Muscle layer of duodenum (tissue), 2 donors: ENCODE measurements around the gene FAM193B.
A peak's percentile ranks its signal among the peaks of the same experiment; 100 is the strongest.
"Not testable (repeated sequence)": the region's sequence is repeated elsewhere in the genome, so short reads cannot be mapped to it uniquely, and the experiment has no call there.

ENCODE experiments used
- H3K27ac ChIP-seq: one replicate; pipeline ENCODE4 v1.7.0; 2013; ENCODE audit warnings: mild to moderate bottlenecking, low read length
- H3K27me3 ChIP-seq: one replicate; pipeline ENCODE4 v1.7.0; 2013; ENCODE audit warnings: low read depth, mild to moderate bottlenecking, control low read depth, low read length
- H3K36me3 ChIP-seq, 2 donors: one replicate each; pipeline ENCODE4 v1.7.0; 2013; ENCODE audit warnings: low read length in 2 of 2, control low read depth in 1 of 2, mild to moderate bottlenecking in 1 of 2; ENCODE audit not compliant: insufficient read depth in 2 of 2, control insufficient read depth in 1 of 2
- H3K4me1 ChIP-seq, 2 donors: one replicate each; pipeline ENCODE4 v1.7.0; 2013; ENCODE audit warnings: low read length in 2 of 2, mild to moderate bottlenecking in 2 of 2, control low read depth in 1 of 2, moderate library complexity in 1 of 2; ENCODE audit not compliant: insufficient read depth in 2 of 2, control insufficient read depth in 1 of 2
- H3K4me3 ChIP-seq, 2 donors: one replicate each; pipeline ENCODE4 v1.7.0; 2013; ENCODE audit warnings: low read length in 2 of 2, low read depth in 1 of 2, mild to moderate bottlenecking in 1 of 2
- H3K9me3 ChIP-seq, 2 donors: one replicate each; pipeline ENCODE4 v1.7.0; 2013; ENCODE audit warnings: low read length in 2 of 2, control low read depth in 1 of 2, mild to moderate bottlenecking in 1 of 2; ENCODE audit not compliant: control insufficient read depth in 1 of 2
- donor health status: healthy.

Gene FAM193B

GRCh38 chr5:177489119-177489716 lies 65.1 kb downstream of the FAM193B start:
- H3K9me3 ChIP-seq, result no peaks in the 10 kb centered on the region
- H3K4me3 ChIP-seq, result peak overlapping the region in 1 of 2 donors; percentile 19
- peaks cover 21 to 81% of the 10 kb centered on the region in 2 donors for H3K4me1 ChIP-seq
- no peaks in the 10 kb centered on the region for H3K27me3 ChIP-seq
- H3K36me3 ChIP-seq, result peaks cover 28 to 75% of the 10 kb centered on the region in 2 donors
- H3K27ac ChIP-seq, result no peak overlapping the region

GRCh38 chr5:177487975-177488374 lies 66.4 kb downstream of the FAM193B start:
- peaks cover 11 to 81% of the 10 kb centered on the region in 2 donors for H3K4me1 ChIP-seq

DNA sequence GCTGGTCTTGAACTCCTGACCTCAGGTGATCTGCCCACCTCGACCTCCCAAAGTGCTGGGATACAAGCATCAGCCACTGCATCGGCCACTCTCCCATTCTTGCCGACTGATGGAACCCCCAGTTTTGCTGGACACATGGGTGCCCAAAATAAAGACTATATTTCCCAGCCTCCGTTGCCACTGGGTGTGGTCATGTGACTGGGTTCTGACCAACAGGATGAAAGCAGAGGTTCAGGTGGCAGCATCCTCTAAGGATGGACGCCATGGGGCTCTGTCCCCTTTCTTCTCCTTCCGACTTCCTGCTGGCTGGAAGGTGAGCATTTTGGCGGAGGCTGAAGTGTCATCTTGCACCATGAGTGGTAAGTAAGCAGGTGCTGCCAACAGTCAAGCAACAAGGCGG lies 67.2 kb downstream of the FAM193B start:
- H3K9me3 ChIP-seq, result no peaks in the 10 kb centered on the region
- H3K27ac ChIP-seq, result no peak overlapping the region
- H3K36me3 ChIP-seq, result peaks cover 29 to 74% of the 10 kb centered on the region in 2 donors
- H3K4me3 ChIP-seq, result no peak overlapping the region
- no peaks in the 10 kb centered on the region for H3K27me3 ChIP-seq
- H3K4me1 ChIP-seq, result peaks cover 5 to 81% of the 10 kb centered on the region in 2 donors

More at GRCh38 chr5:177487975-177488374, 66.4 kb downstream of the FAM193B start:
- H3K27ac ChIP-seq, result no peak overlapping the region
- no peak overlapping the region for H3K4me3 ChIP-seq
- no peaks in the 10 kb centered on the region for H3K9me3 ChIP-seq
- H3K36me3 ChIP-seq, result peaks cover 29 to 78% of the 10 kb centered on the region in 2 donors
- no peaks in the 10 kb centered on the region for H3K27me3 ChIP-seq

- Histone ChIP-seq H3K27ac (no peak overlapping the region), H3K9me3 (no peaks in the 10 kb centered on the region), H3K4me3 (no peak overlapping the region), H3K36me3 (peaks cover 29 to 73% of the 10 kb centered on the region in 2 donors), H3K27me3 (no peaks in the 10 kb centered on the region), H3K4me1 (peaks cover 5 to 81% of the 10 kb centered on the region in 2 donors)
Measured at GRCh38 chr5:177486256-177486655, 68.1 kb downstream of the FAM193B start.

DNA sequence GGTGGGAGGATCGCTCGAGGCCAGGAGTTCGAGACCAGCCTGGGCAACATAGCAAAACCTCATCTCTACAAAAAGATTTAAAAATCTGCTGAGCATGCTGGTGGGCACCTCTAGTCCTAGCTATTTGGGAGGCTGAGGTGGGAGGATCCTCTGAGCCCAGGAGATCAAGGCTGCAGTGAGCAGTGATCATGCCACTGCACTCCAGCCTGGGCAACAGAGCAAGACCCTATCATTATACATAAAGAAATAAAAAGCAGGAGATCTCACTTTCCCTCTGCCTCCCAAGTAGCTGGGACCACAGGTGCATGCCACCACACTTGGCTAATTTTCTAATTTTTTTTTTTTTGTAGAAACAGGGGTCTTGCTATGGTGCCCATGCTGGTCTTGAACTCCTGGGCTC lies 68.6 kb downstream of the FAM193B start:
- not testable (repeated sequence) for H3K4me3 ChIP-seq, H3K27me3 ChIP-seq, H3K27ac ChIP-seq, H3K9me3 ChIP-seq
- H3K4me1 ChIP-seq, result peaks cover 5 to 76% of the 10 kb centered on the region in 2 donors
- H3K36me3 ChIP-seq, result peaks cover 29 to 68% of the 10 kb centered on the region in 2 donors

GRCh38 chr5:177484902-177485549 lies 69.3 kb downstream of the FAM193B start:
- Histone ChIP-seq H3K27ac (no peak overlapping the region), H3K36me3 (peaks cover 26 to 60% of the 10 kb centered on the region in 2 donors)

DNA sequence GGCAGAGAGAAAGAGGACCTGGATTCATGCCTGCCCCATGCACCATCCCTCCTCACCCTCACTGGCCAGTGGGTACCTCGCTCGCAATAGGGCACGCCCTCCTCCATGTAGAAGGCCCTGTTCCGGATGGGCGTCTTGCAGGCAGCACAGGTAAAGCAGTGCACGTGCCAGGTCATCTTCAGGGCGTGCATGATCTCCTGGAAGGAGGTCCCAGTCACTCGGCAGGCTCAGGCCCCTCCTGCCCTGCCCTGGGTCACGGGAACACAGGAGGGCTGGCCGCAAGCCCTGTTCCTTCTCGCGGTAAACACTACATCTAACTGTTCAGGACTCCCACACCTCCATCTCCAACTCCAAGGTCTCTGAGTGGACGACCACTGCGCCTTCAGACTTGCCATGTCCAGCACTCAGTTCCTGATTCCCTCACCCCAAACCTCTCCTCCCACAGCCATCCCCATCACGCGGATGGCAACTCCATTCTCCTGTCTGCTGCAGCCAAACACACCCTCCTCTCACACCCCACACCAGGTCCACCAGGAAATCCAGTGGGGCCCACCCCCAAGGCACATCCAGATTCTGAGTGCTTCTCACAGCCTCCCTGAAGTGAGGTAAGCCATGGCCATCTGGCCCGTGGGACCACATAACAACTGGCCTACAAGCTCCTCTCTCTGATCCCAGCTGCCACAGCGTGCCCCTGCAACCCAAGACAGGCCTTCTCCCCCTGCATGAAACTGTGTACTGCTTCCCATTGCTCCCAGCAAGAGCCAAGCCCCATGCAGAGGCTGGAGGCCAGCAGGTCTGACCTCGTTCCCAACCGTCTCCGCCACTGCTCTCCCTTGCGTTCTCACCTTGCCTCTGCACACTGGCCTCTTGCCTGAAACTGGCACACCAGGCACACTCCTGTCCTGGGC lies 70.1 kb downstream of the FAM193B start:
- no peak overlapping the region for H3K27ac ChIP-seq
- no peak overlapping the region for H3K4me3 ChIP-seq
- no peaks in the 10 kb centered on the region for H3K27me3 ChIP-seq
- peaks cover 25 to 53% of the 10 kb centered on the region in 2 donors for H3K36me3 ChIP-seq
- H3K4me1 ChIP-seq, result peaks cover 10 to 73% of the 10 kb centered on the region in 2 donors
- H3K9me3 ChIP-seq, result no peaks in the 10 kb centered on the region

More at GRCh38 chr5:177484902-177485549, 69.3 kb downstream of the FAM193B start:
- Histone ChIP-seq H3K4me1 (peaks cover 5 to 73% of the 10 kb centered on the region in 2 donors), H3K4me3 (no peak overlapping the region), H3K27me3 (no peaks in the 10 kb centered on the region), H3K9me3 (no peaks in the 10 kb centered on the region)

- Histone ChIP-seq H3K27ac (no peak overlapping the region), H3K4me1 (peaks cover 10 to 73% of the 10 kb centered on the region in 2 donors), H3K27me3 (no peaks in the 10 kb centered on the region), H3K9me3 (no peaks in the 10 kb centered on the region), H3K36me3 (peaks cover 21 to 42% of the 10 kb centered on the region in 2 donors), H3K4me3 (no peak overlapping the region)
Measured at GRCh38 chr5:177483042-177483441, 71.3 kb downstream of the FAM193B start.

GRCh38 chr5:177482359-177482795 lies 72.0 kb downstream of the FAM193B start:
- Histone ChIP-seq H3K4me1 (peaks cover 10 to 73% of the 10 kb centered on the region in 2 donors), H3K27ac (no peak overlapping the region), H3K4me3 (no peak overlapping the region), H3K9me3 (no peaks in the 10 kb centered on the region), H3K27me3 (no peaks in the 10 kb centered on the region), H3K36me3 (peaks cover 19 to 35% of the 10 kb centered on the region in 2 donors)

GRCh38 chr5:177479774-177480173 lies 74.6 kb downstream of the FAM193B start:
- Histone ChIP-seq H3K4me3 (no peak overlapping the region), H3K27ac (peak overlapping the region; percentile 79), H3K4me1 (peaks cover 10 to 76% of the 10 kb centered on the region in 2 donors), H3K9me3 (no peaks in the 10 kb centered on the region), H3K27me3 (no peaks in the 10 kb centered on the region), H3K36me3 (peaks cover 10 to 16% of the 10 kb centered on the region in 2 donors)
